ENCODE results near the gene HADHA.

HADHA gene

DNA sequence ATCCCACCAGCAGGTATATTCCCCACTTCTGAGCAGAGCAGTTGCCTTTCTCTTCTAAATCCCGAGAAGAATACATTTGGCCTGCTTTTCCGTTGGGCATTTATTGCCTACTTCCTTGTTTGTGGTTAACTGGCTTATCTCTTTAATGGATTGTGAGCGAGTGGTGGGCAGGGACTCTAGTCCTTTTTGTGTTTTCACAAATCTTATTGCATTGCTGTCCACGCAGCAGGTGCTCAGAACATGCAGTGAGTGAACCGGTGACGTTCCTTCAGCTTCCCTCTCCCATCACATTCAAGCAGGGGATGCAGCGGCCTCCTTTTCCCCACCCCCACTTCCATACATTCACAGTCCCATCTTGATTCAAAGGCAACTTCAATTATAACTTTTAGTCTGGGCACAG, 100.4 kb downstream of the HADHA start:
- no peaks in the 10 kb centered on the region for H3K9me3 Mint-ChIP-seq
- peaks cover 4% of the 10 kb centered on the region for H3K27me3 Mint-ChIP-seq
- H3K4me3 Mint-ChIP-seq, result no peak overlapping the region
- DNase-seq (ENCODE audit: low spot score in 2 of 2) (no peak), ATAC-seq (ENCODE audit: low read depth) (no peak)
- H3K4me1 Mint-ChIP-seq, result peaks cover 2% of the 10 kb centered on the region
- no peak overlapping the region for H3K27ac Mint-ChIP-seq
- H3K36me3 Mint-ChIP-seq, result no peaks in the 10 kb centered on the region

DNA sequence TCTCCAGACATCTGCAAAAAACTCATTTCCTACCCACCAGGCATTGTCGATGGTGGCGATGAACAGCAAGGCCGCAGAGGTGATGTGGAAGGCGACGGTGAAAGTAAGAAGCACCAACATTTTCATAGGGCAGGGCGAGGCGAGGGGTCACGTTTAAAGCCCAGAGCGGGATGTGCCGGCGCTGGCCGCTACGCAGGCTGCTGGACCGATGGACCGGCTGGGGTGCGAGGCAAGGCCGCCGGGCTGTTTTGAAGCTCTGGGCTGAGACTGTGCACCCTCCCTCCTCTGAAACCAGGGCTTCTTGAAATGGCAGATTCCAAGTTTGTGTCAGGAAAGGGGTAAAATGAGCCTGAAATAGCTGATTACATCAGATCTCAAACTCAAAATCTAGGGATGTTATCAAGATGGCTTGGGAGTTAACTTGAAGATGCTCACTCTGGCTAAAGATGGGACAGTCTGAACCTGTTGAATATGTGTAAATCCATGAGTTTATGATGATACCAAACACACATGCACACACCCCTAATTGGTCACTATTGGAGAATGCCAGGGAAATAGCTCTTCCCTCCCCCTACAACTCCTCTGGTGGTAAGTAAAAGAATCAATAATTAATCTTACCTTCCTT, 103.2 kb downstream of the HADHA start:
- Mint-ChIP-seq H3K9me3 (no peaks in the 10 kb centered on the region), H3K36me3 (peaks cover 2% of the 10 kb centered on the region), H3K27ac (no peak overlapping the region), H3K27me3 (no peaks in the 10 kb centered on the region), H3K4me3 (no peak overlapping the region), H3K4me1 (peaks cover 2% of the 10 kb centered on the region)
- no peak for ATAC-seq (ENCODE audit: low read depth)
- no peak for DNase-seq (ENCODE audit: low spot score in 2 of 2)
